GM23338 (cell line): Measurements from ENCODE around the gene CDK17.

Experiments
- EZH2 ChIP-seq: fragments of 200-600 bp; sonication (generic); IDR thresholded peaks from one replicate; pipeline ENCODE4 v1.8.0; 2017; ENCODE audit warnings: antibody characterized with exemption, mild to moderate bottlenecking, low read depth; ENCODE audit not compliant: unreplicated experiment
- EZH2phosphoT487 ChIP-seq: fragments of 200-600 bp; sonication (generic); IDR thresholded peaks from one replicate; pipeline ENCODE4 v1.8.1; 2018; ENCODE audit warnings: antibody characterized with exemption; ENCODE audit not compliant: unreplicated experiment
- JUNB ChIP-seq: IDR thresholded peaks from one replicate; pipeline ENCODE4 v1.6.1; 2016; ENCODE audit warnings: antibody characterized with exemption; ENCODE audit not compliant: unreplicated experiment
- POLR2AphosphoS5 ChIP-seq: IDR thresholded peaks from 2 replicates; pipeline ENCODE4 v1.6.1; 2016; ENCODE audit warnings: antibody characterized with exemption, low read depth
- TF ChIP-seq, protein P1 (sequence below): IDR thresholded peaks from one replicate; pipeline ENCODE4 v1.6.1; 2018; ENCODE audit warnings: antibody characterized with exemption; ENCODE audit not compliant: unreplicated experiment
- TF ChIP-seq, protein P2 (sequence below), 2 experiments: fragments of 200-600 bp in 1 of 2; sonication (generic) in 1 of 2; conservative IDR thresholded peaks; 2 replicates each; pipeline versions ENCODE4 v1.5.1 to v1.6.1; 2016 to 2017; ENCODE audit warnings: antibody characterized with exemption in 2 of 2, low read depth in 2 of 2, mild to moderate bottlenecking in 2 of 2, moderate library complexity in 1 of 2

DNA sequence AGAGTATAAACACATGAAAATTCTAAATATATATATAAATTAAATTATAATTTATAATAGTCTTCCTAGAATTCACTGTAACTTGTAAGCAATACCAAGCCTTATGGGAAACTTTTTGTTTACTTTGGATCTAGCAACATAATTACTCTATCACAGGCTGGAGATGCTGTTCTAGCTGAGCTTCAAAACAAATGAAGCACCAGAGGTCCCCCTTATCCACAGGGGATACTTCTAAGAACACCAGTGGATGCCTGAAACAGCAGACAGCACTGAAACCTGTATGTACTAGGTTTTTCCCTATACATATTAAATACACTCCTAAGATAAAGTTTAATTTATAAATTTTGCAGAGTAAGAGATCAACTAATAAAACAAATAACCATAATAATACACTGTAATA is 96.6 kb downstream of the CDK17 start:
- TF ChIP-seq EZH2phosphoT487 (no peak), EZH2 (no peak), POLR2AphosphoS5 (no peak), JUNB (no peak)
- TF ChIP-seq, protein P1, sequence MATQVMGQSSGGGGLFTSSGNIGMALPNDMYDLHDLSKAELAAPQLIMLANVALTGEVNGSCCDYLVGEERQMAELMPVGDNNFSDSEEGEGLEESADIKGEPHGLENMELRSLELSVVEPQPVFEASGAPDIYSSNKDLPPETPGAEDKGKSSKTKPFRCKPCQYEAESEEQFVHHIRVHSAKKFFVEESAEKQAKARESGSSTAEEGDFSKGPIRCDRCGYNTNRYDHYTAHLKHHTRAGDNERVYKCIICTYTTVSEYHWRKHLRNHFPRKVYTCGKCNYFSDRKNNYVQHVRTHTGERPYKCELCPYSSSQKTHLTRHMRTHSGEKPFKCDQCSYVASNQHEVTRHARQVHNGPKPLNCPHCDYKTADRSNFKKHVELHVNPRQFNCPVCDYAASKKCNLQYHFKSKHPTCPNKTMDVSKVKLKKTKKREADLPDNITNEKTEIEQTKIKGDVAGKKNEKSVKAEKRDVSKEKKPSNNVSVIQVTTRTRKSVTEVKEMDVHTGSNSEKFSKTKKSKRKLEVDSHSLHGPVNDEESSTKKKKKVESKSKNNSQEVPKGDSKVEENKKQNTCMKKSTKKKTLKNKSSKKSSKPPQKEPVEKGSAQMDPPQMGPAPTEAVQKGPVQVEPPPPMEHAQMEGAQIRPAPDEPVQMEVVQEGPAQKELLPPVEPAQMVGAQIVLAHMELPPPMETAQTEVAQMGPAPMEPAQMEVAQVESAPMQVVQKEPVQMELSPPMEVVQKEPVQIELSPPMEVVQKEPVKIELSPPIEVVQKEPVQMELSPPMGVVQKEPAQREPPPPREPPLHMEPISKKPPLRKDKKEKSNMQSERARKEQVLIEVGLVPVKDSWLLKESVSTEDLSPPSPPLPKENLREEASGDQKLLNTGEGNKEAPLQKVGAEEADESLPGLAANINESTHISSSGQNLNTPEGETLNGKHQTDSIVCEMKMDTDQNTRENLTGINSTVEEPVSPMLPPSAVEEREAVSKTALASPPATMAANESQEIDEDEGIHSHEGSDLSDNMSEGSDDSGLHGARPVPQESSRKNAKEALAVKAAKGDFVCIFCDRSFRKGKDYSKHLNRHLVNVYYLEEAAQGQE: no peak
- TF ChIP-seq, protein P2, sequence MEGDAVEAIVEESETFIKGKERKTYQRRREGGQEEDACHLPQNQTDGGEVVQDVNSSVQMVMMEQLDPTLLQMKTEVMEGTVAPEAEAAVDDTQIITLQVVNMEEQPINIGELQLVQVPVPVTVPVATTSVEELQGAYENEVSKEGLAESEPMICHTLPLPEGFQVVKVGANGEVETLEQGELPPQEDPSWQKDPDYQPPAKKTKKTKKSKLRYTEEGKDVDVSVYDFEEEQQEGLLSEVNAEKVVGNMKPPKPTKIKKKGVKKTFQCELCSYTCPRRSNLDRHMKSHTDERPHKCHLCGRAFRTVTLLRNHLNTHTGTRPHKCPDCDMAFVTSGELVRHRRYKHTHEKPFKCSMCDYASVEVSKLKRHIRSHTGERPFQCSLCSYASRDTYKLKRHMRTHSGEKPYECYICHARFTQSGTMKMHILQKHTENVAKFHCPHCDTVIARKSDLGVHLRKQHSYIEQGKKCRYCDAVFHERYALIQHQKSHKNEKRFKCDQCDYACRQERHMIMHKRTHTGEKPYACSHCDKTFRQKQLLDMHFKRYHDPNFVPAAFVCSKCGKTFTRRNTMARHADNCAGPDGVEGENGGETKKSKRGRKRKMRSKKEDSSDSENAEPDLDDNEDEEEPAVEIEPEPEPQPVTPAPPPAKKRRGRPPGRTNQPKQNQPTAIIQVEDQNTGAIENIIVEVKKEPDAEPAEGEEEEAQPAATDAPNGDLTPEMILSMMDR (conservative IDR thresholded peaks at IDR 0.05; ENCODE audit: low read depth in 2 of 2): 0 out of 4 replicates have a peak, but pooled peaks of 1 of the 2 experiments have one; percentile 6
